IMR-90 (cell line): ENCODE measurements around the gene PNP. TPM values are rescaled to one million over a fixed set of nuclear protein-coding genes. Genes with fewer than 3 reads are reported as not detected.

ENCODE experiments used
- ATAC-seq: fragments of 200-7000 bp; cut with Tn5 transposase; 2 replicates; pipeline ENCODE4 v1.9.1; 2020; ENCODE audit warnings: low read depth, mild to moderate bottlenecking, moderate library complexity
- BruUV-seq: library from RNA; stranded (reverse); fragments of 400-500 nt; replicated peaks from 2 replicates; lab custom pipeline; 2021; lab: Mats Ljungman, UMichigan
- CTCF ChIA-PET: fragments of 300-600 bp; formaldehyde crosslinking; extraction: SDS; loops from one replicate; lab custom pipeline; 2021; ENCODE audit warnings: antibody characterized with exemption; lab: Yijun Ruan, JAX
- POLR2A ChIA-PET: fragments of 300-600 bp; sonication (Branson Sonifier 250); formaldehyde crosslinking; loops from one replicate; lab custom pipeline; 2022; ENCODE audit warnings: antibody characterized with exemption; ENCODE audit not compliant: unreplicated experiment; lab: Charles Lee
- DNase-seq: peaks from one replicate; pipeline ENCODE4 v3.0.0; 2013
- H2AFZ ChIP-seq: replicated peaks from 2 replicates; pipeline ENCODE3; 2013; ENCODE audit warnings: low read length, mild to moderate bottlenecking; ENCODE audit not compliant: poor library complexity
- H2AK5ac ChIP-seq: 2 replicates; pipeline ENCODE4 v1.6.1; 2013; ENCODE audit warnings: low read depth, low read length, inconsistent platforms
- H2AK9ac ChIP-seq: replicated peaks from 2 replicates; pipeline ENCODE3; 2013; ENCODE audit warnings: mild to moderate bottlenecking, low read depth, low read length, moderate library complexity; ENCODE audit not compliant: poor library complexity
- H2BK120ac ChIP-seq: 2 replicates; pipeline ENCODE4 v1.6.1; 2013; ENCODE audit warnings: low read depth, low read length, inconsistent platforms
- H2BK15ac ChIP-seq: 3 replicates; pipeline ENCODE4 v1.6.1; 2013; ENCODE audit warnings: low read depth, low read length, inconsistent platforms
- H2BK20ac ChIP-seq: 2 replicates; pipeline ENCODE4 v1.6.1; 2013; ENCODE audit warnings: low read depth, mild to moderate bottlenecking, inconsistent platforms, low read length, moderate library complexity
- H2BK5ac ChIP-seq: 2 replicates; pipeline ENCODE4 v1.6.1; 2013; ENCODE audit warnings: mild to moderate bottlenecking, low read depth, low read length, inconsistent platforms; ENCODE audit not compliant: poor library complexity, severe bottlenecking
- H3K14ac ChIP-seq: replicated peaks from 2 replicates; pipeline ENCODE4 v1.6.1; 2013; ENCODE audit warnings: low read depth, low read length, inconsistent platforms
- H3K18ac ChIP-seq: 2 replicates; pipeline ENCODE4 v1.6.1; 2013; ENCODE audit warnings: low read depth, low read length, control low read depth
- H3K23ac ChIP-seq: 2 replicates; pipeline ENCODE4 v1.6.1; 2013; ENCODE audit warnings: low read depth, low read length, inconsistent platforms
- H3K27ac ChIP-seq: 2 replicates; pipeline ENCODE4 v1.5.1; 2013; ENCODE audit warnings: mild to moderate bottlenecking, control low read depth, low read length; ENCODE audit not compliant: insufficient read depth
- H3K27me3 ChIP-seq: 2 replicates; pipeline ENCODE4 v1.6.1; 2013; ENCODE audit warnings: low read length; ENCODE audit not compliant: control insufficient read depth, insufficient read depth
- H3K36me3 ChIP-seq: 2 replicates; pipeline ENCODE4 v1.6.1; 2013; ENCODE audit warnings: low read length, mixed read lengths; ENCODE audit not compliant: control insufficient read depth, insufficient read depth
- H3K4ac ChIP-seq: 2 replicates; pipeline ENCODE4 v1.6.1; 2013; ENCODE audit warnings: low read depth, low read length, inconsistent platforms
- H3K4me1 ChIP-seq: 2 replicates; pipeline ENCODE4 v1.6.1; 2013; ENCODE audit warnings: low read length, mixed read lengths; ENCODE audit not compliant: control insufficient read depth, insufficient read depth
- H3K4me2 ChIP-seq: 2 replicates; pipeline ENCODE4 v1.6.1; 2013; ENCODE audit warnings: low read depth, mild to moderate bottlenecking, control low read depth, low read length, moderate library complexity
- H3K4me3 ChIP-seq: 2 replicates; pipeline ENCODE4 v1.5.1; 2013; ENCODE audit warnings: low read depth, mild to moderate bottlenecking, control low read depth, low read length, moderate library complexity; ENCODE audit not compliant: insufficient read depth
- H3K56ac ChIP-seq: 2 replicates; pipeline ENCODE4 v1.6.1; 2013; ENCODE audit warnings: low read length, inconsistent platforms; ENCODE audit not compliant: insufficient read depth; ENCODE audit errors: extremely low read depth
- H3K79me1 ChIP-seq, 2 experiments: 2 replicates each; pipeline ENCODE4 v1.6.1; 2013; ENCODE audit warnings: low read length in 2 of 2, inconsistent platforms in 1 of 2, low read depth in 1 of 2
- H3K9ac ChIP-seq: 2 replicates; pipeline ENCODE4 v1.6.1; 2013; ENCODE audit warnings: low read depth, low read length, control low read depth
- H3K9me1 ChIP-seq: 2 replicates; pipeline ENCODE4 v1.6.1; 2013; ENCODE audit warnings: low read length, inconsistent platforms; ENCODE audit not compliant: insufficient read depth
- H3K9me3 ChIP-seq: 2 replicates; pipeline ENCODE4 v1.6.1; 2013; ENCODE audit warnings: low read length; ENCODE audit not compliant: control insufficient read depth, insufficient read depth
- H4K20me1 ChIP-seq: 2 replicates; pipeline ENCODE4 v1.6.1; 2013; ENCODE audit warnings: low read length, inconsistent platforms; ENCODE audit not compliant: insufficient read depth
- H4K5ac ChIP-seq: 2 replicates; pipeline ENCODE4 v1.6.1; 2013; ENCODE audit warnings: mild to moderate bottlenecking, low read depth, low read length, control low read depth
- H4K8ac ChIP-seq, 2 experiments: 2 replicates each; pipeline ENCODE4 v1.6.1; 2013; ENCODE audit warnings: low read depth in 2 of 2, low read length in 2 of 2, control low read depth in 1 of 2, inconsistent platforms in 1 of 2
- H4K91ac ChIP-seq: 2 replicates; pipeline ENCODE4 v1.6.1; 2013; ENCODE audit warnings: low read depth, low read length, inconsistent platforms; ENCODE audit not compliant: insufficient read depth
- CHD1 ChIP-seq: IDR thresholded peaks from 2 replicates; pipeline ENCODE4 v1.6.1; 2012; ENCODE audit warnings: low read depth, low read length, improper control_type of control experiment
- MXI1 ChIP-seq: IDR thresholded peaks from 2 replicates; pipeline ENCODE4 v1.6.1; 2012; ENCODE audit warnings: low read depth, mild to moderate bottlenecking, low read length, moderate library complexity, borderline replicate concordance
- POLR2A ChIP-seq: IDR thresholded peaks from 2 replicates; pipeline ENCODE4 v1.6.1; 2012; ENCODE audit warnings: mild to moderate bottlenecking, low read depth, low read length
- SMC3 ChIP-seq: fragments of 150-350 bp; IDR thresholded peaks from 2 replicates; pipeline ENCODE4 v1.6.1; 2016; ENCODE audit warnings: low read depth, mild to moderate bottlenecking, antibody characterized with exemption, low read length, moderate library complexity
- WGBS, 2 experiments: methylation state at CpG; one replicate each; pipeline versions ENCODE4 v1.1.5 to v1.1.7; 2013; ENCODE audit warnings: missing lambda C conversion rate in 2 of 2; ENCODE audit not compliant: insufficient read length in 1 of 2; ENCODE audit errors: extremely low coverage in 2 of 2; 5-methylcytosine and 5-hydroxymethylcytosine counted together
- dilution Hi-C: fragments of 300-500 bp; cut with HindIII; formaldehyde crosslinking; loops from one replicate; pipeline ENCODE4 v1.14.3; 2018; ENCODE audit warnings: low sequenced_read_pairs; ENCODE audit not compliant: unreplicated experiment
- in situ Hi-C: fragments of 300-500 bp; cut with MboI; formaldehyde crosslinking; loops from 3 replicates; pipeline ENCODE4 v1.14.3; 2019; ENCODE audit warnings: low sequenced_read_pairs, inconsistent platforms, mixed read lengths
- intact Hi-C: fragments of 100-400 bp; cut with micrococcal nuclease; formaldehyde crosslinking; loops from 2 replicates; pipeline ENCODE4 v1.10.0; 2022
- polyA plus RNA-seq, 3 experiments: library from polyadenylated mRNA; depleted of rRNA; stranded (reverse); fragments of >200 nt; gene quantifications; 2 replicates each; pipeline ENCODE4 v1.2.3, GENCODE V29; 2012; ENCODE audit warnings: low replicate concordance in 1 of 3
- total RNA-seq: library from RNA; depleted of rRNA; stranded (reverse); fragments of >200 nt; gene quantifications from 2 replicates; pipeline ENCODE4 v1.2.3, GENCODE V29; 2012
- TF ChIP-seq, protein P1 (sequence below): conservative IDR thresholded peaks from 2 replicates; pipeline ENCODE4 v1.5.1; 2012; ENCODE audit warnings: mild to moderate bottlenecking, low read depth, low read length, improper control_type of control experiment

The PNP gene
- total and polyA plus RNA-seq, 2 of the 4 experiments (the other 2 are of a cell fraction), result 53.4 to 68.8 TPM

DNA sequence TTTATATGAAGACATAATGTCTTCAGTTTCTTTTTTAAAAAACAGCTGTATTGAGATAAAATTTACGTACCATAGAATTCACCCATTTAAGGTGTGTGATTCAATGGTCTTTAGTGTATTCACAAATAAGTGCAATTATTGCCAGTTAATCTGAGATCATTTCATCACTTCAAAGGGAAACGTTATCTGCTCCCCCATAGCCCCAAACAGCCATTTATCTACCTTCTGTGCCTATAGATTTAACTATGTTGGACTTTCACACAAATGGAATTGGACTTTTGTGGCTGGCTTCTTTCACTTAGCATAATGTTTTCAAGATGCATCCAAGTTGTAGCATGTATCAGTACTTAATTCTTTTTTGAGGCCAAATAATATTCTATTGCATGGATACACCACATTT lies 9.7 kb downstream of the PNP start:
- H2AK5ac ChIP-seq, result no peak overlapping the region
- H4K20me1 ChIP-seq, result no peaks in the 10 kb centered on the region
- DNase-seq (no peak), ATAC-seq (no peak)
- H3K23ac ChIP-seq, result no peak overlapping the region
- CTCF ChIA-PET, result no interaction called here
- no peak overlapping the region for H4K91ac ChIP-seq
- no peak overlapping the region for H2BK5ac ChIP-seq
- BruUV-seq, result no TSS peak
- no peak overlapping the region for H3K4ac ChIP-seq
- no peak overlapping the region for H3K56ac ChIP-seq
- dilution Hi-C loops, result no loop called here
- WGBS, 2 experiments, result no CpG with 5 or more reads among the region's 2 CpGs
- no peak overlapping the region for H4K8ac ChIP-seq
- intact Hi-C loops, result no loop called here
- no peak overlapping the region for H3K4me3 ChIP-seq
- no peak overlapping the region for H3K27ac ChIP-seq
- H3K18ac ChIP-seq, result no peak overlapping the region
- no peaks in the 10 kb centered on the region for H3K79me1 ChIP-seq
- H2BK120ac ChIP-seq, result no peak overlapping the region
- no peak overlapping the region for H3K9ac ChIP-seq
- no peak for TF ChIP-seq CHD1
- no peak for TF ChIP-seq SMC3
- TF ChIP-seq POLR2A, result no peak
- no peak for TF ChIP-seq MXI1
- TF ChIP-seq, protein P1, sequence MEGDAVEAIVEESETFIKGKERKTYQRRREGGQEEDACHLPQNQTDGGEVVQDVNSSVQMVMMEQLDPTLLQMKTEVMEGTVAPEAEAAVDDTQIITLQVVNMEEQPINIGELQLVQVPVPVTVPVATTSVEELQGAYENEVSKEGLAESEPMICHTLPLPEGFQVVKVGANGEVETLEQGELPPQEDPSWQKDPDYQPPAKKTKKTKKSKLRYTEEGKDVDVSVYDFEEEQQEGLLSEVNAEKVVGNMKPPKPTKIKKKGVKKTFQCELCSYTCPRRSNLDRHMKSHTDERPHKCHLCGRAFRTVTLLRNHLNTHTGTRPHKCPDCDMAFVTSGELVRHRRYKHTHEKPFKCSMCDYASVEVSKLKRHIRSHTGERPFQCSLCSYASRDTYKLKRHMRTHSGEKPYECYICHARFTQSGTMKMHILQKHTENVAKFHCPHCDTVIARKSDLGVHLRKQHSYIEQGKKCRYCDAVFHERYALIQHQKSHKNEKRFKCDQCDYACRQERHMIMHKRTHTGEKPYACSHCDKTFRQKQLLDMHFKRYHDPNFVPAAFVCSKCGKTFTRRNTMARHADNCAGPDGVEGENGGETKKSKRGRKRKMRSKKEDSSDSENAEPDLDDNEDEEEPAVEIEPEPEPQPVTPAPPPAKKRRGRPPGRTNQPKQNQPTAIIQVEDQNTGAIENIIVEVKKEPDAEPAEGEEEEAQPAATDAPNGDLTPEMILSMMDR, result no peak
- no peaks in the 10 kb centered on the region; the same call in 1 of the 2 replicates for H3K9me1 ChIP-seq
- POLR2A ChIA-PET, result no interaction called here
- H3K27me3 ChIP-seq, result no peaks in the 10 kb centered on the region
- no peak overlapping the region for H4K5ac ChIP-seq
- H3K4me1 ChIP-seq, result no peaks in the 10 kb centered on the region
- H2AK9ac ChIP-seq, result no peak overlapping the region
- no peaks in the 10 kb centered on the region for H3K9me3 ChIP-seq
- no peak overlapping the region for H2AFZ ChIP-seq
- no peak overlapping the region for H3K14ac ChIP-seq
- no peak overlapping the region for H2BK15ac ChIP-seq
- in situ Hi-C loops, result no loop called here
- H2BK20ac ChIP-seq, result no peak overlapping the region
- peaks cover 10% of the 10 kb centered on the region for H3K36me3 ChIP-seq
- no peak overlapping the region for H3K4me2 ChIP-seq
